Measurements from ENCODE around the gene FASTKD1. TPM values are rescaled to one million over a fixed set of nuclear protein-coding genes. Genes with fewer than 3 reads are reported as not detected.

Gene FASTKD1
- total and polyA plus RNA-seq, 12 donors: 42.4 to 243 (median 88.5) TPM

DNA sequence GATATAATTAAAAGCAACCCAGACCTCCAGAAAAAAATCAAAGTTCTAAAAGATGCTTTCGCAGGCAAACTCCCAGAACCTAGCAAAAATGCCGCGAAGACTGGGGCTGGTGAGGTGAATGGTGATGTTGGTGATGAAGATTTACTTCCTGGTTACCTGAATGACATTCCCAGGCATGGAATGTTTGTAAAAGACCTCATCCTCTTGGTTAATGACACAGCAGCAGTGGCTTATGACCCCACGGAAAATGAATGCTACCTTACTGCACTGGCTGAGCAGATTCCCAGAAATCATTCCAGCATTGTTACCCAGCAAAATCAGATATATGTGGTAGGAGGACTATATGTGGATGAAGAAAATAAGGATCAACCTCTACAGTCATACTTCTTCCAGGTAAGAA lies 63.2 kb downstream of the FASTKD1 start:
- intact Hi-C loops (cut with DNase I): no loop called here
- whole genome bisulfite sequencing, 2 donors: 76 to 78% methylated on average over 4 of the region's 4 CpGs
- no peaks in the 10 kb centered on the region for H3K27me3 ChIP-seq
- H3K9me3 ChIP-seq: no peaks in the 10 kb centered on the region
- DNase-seq: no peak
- peaks cover 0 to 20% (median 10%) of the 10 kb centered on the region in 9 donors for H3K4me1 ChIP-seq
- H3K4me3 ChIP-seq: peak overlapping the region; percentile 4 to 54 (median 42)
- TF ChIP-seq, protein P1, sequence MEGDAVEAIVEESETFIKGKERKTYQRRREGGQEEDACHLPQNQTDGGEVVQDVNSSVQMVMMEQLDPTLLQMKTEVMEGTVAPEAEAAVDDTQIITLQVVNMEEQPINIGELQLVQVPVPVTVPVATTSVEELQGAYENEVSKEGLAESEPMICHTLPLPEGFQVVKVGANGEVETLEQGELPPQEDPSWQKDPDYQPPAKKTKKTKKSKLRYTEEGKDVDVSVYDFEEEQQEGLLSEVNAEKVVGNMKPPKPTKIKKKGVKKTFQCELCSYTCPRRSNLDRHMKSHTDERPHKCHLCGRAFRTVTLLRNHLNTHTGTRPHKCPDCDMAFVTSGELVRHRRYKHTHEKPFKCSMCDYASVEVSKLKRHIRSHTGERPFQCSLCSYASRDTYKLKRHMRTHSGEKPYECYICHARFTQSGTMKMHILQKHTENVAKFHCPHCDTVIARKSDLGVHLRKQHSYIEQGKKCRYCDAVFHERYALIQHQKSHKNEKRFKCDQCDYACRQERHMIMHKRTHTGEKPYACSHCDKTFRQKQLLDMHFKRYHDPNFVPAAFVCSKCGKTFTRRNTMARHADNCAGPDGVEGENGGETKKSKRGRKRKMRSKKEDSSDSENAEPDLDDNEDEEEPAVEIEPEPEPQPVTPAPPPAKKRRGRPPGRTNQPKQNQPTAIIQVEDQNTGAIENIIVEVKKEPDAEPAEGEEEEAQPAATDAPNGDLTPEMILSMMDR (IDR thresholded peaks at IDR 0.05): no peak
- peaks cover 0 to 4% (median 0%) of the 10 kb centered on the region in 9 donors for H3K36me3 ChIP-seq
- ATAC-seq: peak in 2 of 8 donors; percentile 18 to 36
- peak overlapping the region in 8 of 10 donors; percentile 36 to 78 (median 68) for H3K27ac ChIP-seq

DNA sequence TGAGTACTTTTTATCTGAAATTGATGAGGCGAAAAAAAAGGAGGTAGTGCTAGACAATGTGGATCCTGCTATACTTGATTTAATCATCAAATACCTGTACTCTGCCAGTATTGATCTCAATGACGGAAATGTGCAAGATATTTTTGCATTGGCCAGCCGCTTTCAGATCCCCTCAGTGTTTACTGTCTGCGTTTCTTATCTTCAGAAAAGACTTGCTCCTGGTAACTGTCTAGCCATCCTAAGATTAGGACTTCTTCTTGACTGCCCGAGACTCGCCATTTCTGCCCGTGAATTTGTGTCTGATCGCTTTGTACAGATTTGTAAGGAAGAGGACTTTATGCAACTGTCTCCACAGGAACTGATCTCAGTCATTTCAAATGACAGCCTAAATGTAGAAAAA lies 63.7 kb downstream of the FASTKD1 start:
- 46 to 64% methylated on average over 8 of the region's 8 CpGs for WGBS, 2 donors
- H3K4me3 ChIP-seq: peak overlapping the region in 9 of 10 donors; percentile 17 to 54 (median 43)
- peaks cover 0 to 20% (median 10%) of the 10 kb centered on the region in 9 donors for H3K4me1 ChIP-seq
- TF ChIP-seq, protein P1 (IDR thresholded peaks at IDR 0.05): no peak
- intact Hi-C loops (cut with DNase I): no loop called here
- ATAC-seq: peak in 5 of 8 donors; percentile 6 to 24 (median 10)
- DNase-seq: no peak
- H3K36me3 ChIP-seq: peaks cover 0 to 5% (median 0%) of the 10 kb centered on the region in 9 donors
- peak overlapping the region in 9 of 10 donors; percentile 36 to 78 (median 68) for H3K27ac ChIP-seq
- no peaks in the 10 kb centered on the region for H3K9me3 ChIP-seq
- no peaks in the 10 kb centered on the region for H3K27me3 ChIP-seq

DNA sequence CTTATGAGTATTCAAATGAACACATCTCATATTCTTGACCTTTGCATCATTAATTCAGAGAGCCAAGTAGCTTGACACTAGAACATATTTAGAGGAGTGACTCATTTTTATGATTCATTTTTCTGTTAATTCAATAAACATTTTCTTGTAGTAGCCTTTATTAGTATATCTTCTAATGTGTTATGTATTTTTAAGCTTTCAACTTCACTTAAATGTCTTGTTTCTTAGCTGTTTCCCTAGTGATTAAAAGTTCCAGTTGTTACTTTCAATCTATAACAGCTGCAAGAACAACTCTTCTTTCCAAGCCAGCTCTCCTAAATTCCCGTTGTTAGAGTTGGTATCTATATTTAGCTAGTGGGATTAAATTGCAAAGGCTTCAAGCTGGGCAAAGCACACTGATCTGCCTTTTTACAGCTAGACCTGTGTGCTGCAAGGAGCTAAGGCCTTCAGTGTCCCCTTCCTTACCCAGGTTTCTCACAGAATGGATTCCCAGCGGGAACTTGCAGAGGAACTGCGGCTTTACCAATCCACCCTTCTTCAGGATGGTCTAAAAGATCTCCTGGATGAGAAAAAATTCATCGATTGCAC lies 64.3 kb downstream of the FASTKD1 start, which contains the start of gene KLHL41:
Gene KLHL41, plus strand, starts transcription at position 405 of the 588 bp plus-strand sequence. Its CDS starts 77 bp downstream, at position 482.
- TF ChIP-seq, protein P1 (IDR thresholded peaks at IDR 0.05): no peak
- peak within 1 kb of the TSS in 9 of 10 donors; percentile 36 to 78 (median 68) for H3K27ac ChIP-seq
- DNase-seq (no peak), ATAC-seq (peak; percentile 59 to 83 (median 76))
- 37 to 50% methylated on average over 4 of the region's 4 CpGs for WGBS, 2 donors
- no peaks in the 10 kb centered on the region for H3K27me3 ChIP-seq
- peak within 1 kb of the TSS; percentile 4 to 54 (median 42) for H3K4me3 ChIP-seq
- peaks cover 0 to 10% (median 0%) of the 10 kb centered on the region in 9 donors for H3K36me3 ChIP-seq
- no peaks in the 10 kb centered on the region for H3K9me3 ChIP-seq
- intact Hi-C loops (cut with DNase I): no loop called here
- peaks cover 0 to 20% (median 10%) of the 10 kb centered on the region in 9 donors for H3K4me1 ChIP-seq

DNA sequence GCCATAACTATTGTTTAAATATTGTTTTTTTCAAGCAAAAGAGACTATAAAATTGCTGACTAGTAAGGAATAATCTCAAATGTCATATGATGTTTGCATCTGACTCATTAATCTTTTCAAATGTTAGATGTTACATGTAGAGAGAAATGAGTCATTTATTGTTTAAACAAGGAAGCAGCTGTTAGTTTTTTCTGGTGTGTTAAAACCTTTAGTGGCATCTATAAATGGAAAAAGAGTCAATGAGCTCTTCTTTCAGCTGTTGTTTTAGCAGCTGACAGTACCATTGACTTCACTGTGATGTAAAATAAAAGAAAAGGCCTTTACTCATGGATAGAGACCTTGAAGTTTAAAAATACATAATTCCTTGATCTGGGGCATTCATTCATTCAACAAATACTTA lies 66.0 kb downstream of the FASTKD1 start:
- ATAC-seq (no peak), DNase-seq (no peak)
- intact Hi-C loops (cut with DNase I): no loop called here
- no peak overlapping the region for H3K4me3 ChIP-seq
- peaks cover 0 to 17% (median 4%) of the 10 kb centered on the region in 9 donors for H3K4me1 ChIP-seq
- H3K27ac ChIP-seq: peak overlapping the region in 1 of 10 donors; percentile 21
- TF ChIP-seq, protein P1 (IDR thresholded peaks at IDR 0.05): no peak
- no peaks in the 10 kb centered on the region for H3K27me3 ChIP-seq
- no peaks in the 10 kb centered on the region for H3K9me3 ChIP-seq
- H3K36me3 ChIP-seq: peaks cover 0 to 27% (median 0%) of the 10 kb centered on the region in 9 donors
